Measurements from ENCODE around the gene CHST9. TPM values are rescaled to one million over a fixed set of nuclear protein-coding genes. Genes with fewer than 3 reads are reported as not detected.

CHST9 gene
- total and polyA plus RNA-seq, 10 of the 15 experiments (the other 5 are each of a cell fraction or from before 2014, with no cell fraction given), result 0.34 TPM; not detected in 9

DNA sequence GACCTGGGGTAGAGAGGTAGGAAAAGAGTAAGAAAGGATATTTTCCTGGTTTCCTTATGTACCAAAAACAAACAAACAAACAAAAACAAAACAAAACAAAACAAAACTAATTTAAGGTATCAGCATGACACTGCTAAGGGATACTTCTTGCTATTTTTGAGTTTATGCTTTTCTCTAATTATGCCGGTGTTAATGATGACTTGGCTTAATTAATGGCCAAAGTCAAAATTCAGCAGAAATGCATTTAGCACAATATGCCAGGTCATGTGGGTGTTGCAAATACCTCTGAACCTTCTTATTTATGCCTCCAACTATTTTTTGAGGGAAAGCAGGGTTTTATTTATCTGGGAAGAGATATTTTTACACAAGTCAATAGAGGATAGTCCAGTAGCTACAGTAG, 3.2 kb upstream of the CHST9 start (continued):
- TF ChIP-seq, protein P1, sequence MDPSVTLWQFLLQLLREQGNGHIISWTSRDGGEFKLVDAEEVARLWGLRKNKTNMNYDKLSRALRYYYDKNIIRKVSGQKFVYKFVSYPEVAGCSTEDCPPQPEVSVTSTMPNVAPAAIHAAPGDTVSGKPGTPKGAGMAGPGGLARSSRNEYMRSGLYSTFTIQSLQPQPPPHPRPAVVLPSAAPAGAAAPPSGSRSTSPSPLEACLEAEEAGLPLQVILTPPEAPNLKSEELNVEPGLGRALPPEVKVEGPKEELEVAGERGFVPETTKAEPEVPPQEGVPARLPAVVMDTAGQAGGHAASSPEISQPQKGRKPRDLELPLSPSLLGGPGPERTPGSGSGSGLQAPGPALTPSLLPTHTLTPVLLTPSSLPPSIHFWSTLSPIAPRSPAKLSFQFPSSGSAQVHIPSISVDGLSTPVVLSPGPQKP (IDR thresholded peaks at IDR 0.05; ENCODE audit: low read depth, low read length), result no peak
- TF ChIP-seq, protein P2, sequence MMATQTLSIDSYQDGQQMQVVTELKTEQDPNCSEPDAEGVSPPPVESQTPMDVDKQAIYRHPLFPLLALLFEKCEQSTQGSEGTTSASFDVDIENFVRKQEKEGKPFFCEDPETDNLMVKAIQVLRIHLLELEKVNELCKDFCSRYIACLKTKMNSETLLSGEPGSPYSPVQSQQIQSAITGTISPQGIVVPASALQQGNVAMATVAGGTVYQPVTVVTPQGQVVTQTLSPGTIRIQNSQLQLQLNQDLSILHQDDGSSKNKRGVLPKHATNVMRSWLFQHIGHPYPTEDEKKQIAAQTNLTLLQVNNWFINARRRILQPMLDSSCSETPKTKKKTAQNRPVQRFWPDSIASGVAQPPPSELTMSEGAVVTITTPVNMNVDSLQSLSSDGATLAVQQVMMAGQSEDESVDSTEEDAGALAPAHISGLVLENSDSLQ (IDR thresholded peaks at IDR 0.05), result no peak
- TF ChIP-seq RUNX3 (IDR thresholded peaks at IDR 0.05; ENCODE audit: low read length) (no peak), ZNF24 (IDR thresholded peaks at IDR 0.05) (no peak)

DNA sequence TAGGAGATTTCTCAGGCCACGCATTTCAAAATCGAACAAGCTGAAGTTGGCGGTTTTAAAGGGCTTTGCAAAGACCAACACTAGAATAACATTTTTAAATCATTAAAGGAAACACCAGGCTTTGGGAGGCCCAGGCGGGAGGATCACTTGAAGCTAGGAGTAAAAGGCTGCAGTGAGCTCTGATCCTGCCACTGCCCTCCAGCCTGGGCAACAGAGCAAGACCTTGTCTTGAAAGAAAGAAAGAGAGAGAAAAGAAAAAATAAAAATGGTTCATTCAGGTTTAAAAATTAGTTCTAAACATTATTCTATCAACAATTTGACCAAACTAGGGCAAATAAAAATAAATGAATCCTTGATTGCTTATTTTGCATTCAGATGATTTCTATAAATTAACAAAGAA, 789 bp upstream of the CHST9 start:
- Histone ChIP-seq H2AFZ (ENCODE audit: control insufficient read depth, low read depth, low read length) (no peak overlapping the region), H3K4me3 (no peak overlapping the region), H3K27me3 (replicated peaks in 1 of 2; ENCODE audit: control insufficient read depth in 2 of 2, insufficient read depth in 2 of 2, low read length in 1 of 2) (peaks cover 0 to 3% of the 10 kb centered on the region in 2 experiments; a peak in 3 of 4 replicates), H3K9me3 (replicated peaks; ENCODE audit: control insufficient read depth, insufficient read depth, low read length) (no peaks in the 10 kb centered on the region), H3K79me2 (ENCODE audit: control insufficient read depth, insufficient read depth, low read length) (no peaks in the 10 kb centered on the region), H4K20me1 (ENCODE audit: control insufficient read depth, insufficient read depth) (no peaks in the 10 kb centered on the region), H3K27ac (ENCODE audit: control insufficient read depth, insufficient read depth) (no peak overlapping the region), H3K36me3 (ENCODE audit: control insufficient read depth in 2 of 2, insufficient read depth in 2 of 2, low read length in 1 of 2) (no peaks in the 10 kb centered on the region), H3K9ac (ENCODE audit: control insufficient read depth, insufficient read depth, low read length) (no peak overlapping the region), H3K4me2 (ENCODE audit: control insufficient read depth, insufficient read depth) (no peak overlapping the region), H3K4me1 (ENCODE audit: control insufficient read depth, insufficient read depth, low read length) (no peaks in the 10 kb centered on the region)
- ChIA-PET SMC1A (ENCODE audit: uncharacterized antibody, unreplicated experiment) (interaction anchor here (0.6 kb wide), 1 partner anchor 1019 kb away, joined by 5 read pairs; no protein-coding TSS in a partner anchor), POLR2A (no interaction called here), CTCF (interaction anchor here (1.6 kb wide), 1 partner anchor 60 kb away, joined by 3 read pairs; no protein-coding TSS in a partner anchor), RAD21 (ENCODE audit: unreplicated experiment) (no interaction called here)
- no TSS peak for BruUV-seq (replicated peaks)
- in situ Hi-C loops (cut with MboI), result no loop called here
- 89% methylated on average over 4 of the region's 4 CpGs for WGBS (ENCODE audit: insufficient coverage, insufficient replicate concordance, low lambda C conversion rate, missing lambda C conversion rate)
- FAIRE-seq (no peak), ATAC-seq (no peak), DNase-seq (ENCODE audit: low read depth, low spot score) (no peak)
- intact Hi-C loops (cut with micrococcal nuclease; ENCODE audit: unreplicated experiment), result no loop called here
- no peak for TF ChIP-seq RAD51 (IDR thresholded peaks at IDR 0.05)
- no peak for TF ChIP-seq BCL11A (IDR thresholded peaks at IDR 0.05; ENCODE audit: low read depth, low read length)
- TF ChIP-seq STAT1 (conservative IDR thresholded peaks at IDR 0.05), result no peak
- no peak for TF ChIP-seq POLR2AphosphoS5 (IDR thresholded peaks at IDR 0.05; ENCODE audit: low read length)
- TF ChIP-seq, protein P3, sequence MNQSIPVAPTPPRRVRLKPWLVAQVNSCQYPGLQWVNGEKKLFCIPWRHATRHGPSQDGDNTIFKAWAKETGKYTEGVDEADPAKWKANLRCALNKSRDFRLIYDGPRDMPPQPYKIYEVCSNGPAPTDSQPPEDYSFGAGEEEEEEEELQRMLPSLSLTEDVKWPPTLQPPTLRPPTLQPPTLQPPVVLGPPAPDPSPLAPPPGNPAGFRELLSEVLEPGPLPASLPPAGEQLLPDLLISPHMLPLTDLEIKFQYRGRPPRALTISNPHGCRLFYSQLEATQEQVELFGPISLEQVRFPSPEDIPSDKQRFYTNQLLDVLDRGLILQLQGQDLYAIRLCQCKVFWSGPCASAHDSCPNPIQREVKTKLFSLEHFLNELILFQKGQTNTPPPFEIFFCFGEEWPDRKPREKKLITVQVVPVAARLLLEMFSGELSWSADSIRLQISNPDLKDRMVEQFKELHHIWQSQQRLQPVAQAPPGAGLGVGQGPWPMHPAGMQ (IDR thresholded peaks at IDR 0.05; ENCODE audit: borderline replicate concordance), result no peak

All from GM12878 (cell line).